SK-N-SH (cell line): Measurements from ENCODE around the gene SOWAHA. TPM values are rescaled to one million over a fixed set of nuclear protein-coding genes. Genes with fewer than 3 reads are reported as not detected.

Source experiments
- CTCF ChIA-PET: fragments of 300-600, 350-600 bp; formaldehyde crosslinking; extraction: SDS; loops from one replicate; lab custom pipeline; 2021; lab: Yijun Ruan, JAX
- POLR2A ChIA-PET: fragments of 350-600 bp; sonication (Branson Sonifier 250); formaldehyde crosslinking; extraction: SDS; loops from one replicate; lab custom pipeline; 2020; ENCODE audit warnings: antibody characterized with exemption, inconsistent platforms; lab: Yijun Ruan, JAX
- DNase-seq: peaks from one replicate; pipeline ENCODE4 v3.0.0; 2012
- H2AFZ ChIP-seq: fragments of 200-600 bp; sonication (generic); 2 replicates; pipeline ENCODE4 v1.8.1; 2016; ENCODE audit warnings: antibody characterized with exemption, mild to moderate bottlenecking, low read depth
- H3F3A ChIP-seq: fragments of 200-600 bp; sonication (generic); replicated peaks from 2 replicates; pipeline ENCODE3; 2016; ENCODE audit warnings: antibody characterized with exemption, mild to moderate bottlenecking; ENCODE audit not compliant: insufficient read depth
- H3K27ac ChIP-seq, 2 experiments: fragments of 200-500 bp in 1 of 2; fragments of 200-600 bp in 1 of 2; sonication (Bioruptor generic) in 1 of 2; sonication (generic), shearing (Covaris generic) in 1 of 2; 2 replicates each; pipeline versions ENCODE4 v1.5.1 to v1.6.1; 2014 to 2016; ENCODE audit warnings: low read depth in 2 of 2, inconsistent platforms in 1 of 2, low read length in 1 of 2, mild to moderate bottlenecking in 1 of 2, mixed read lengths in 1 of 2
- H3K27me3 ChIP-seq: fragments of 200-600 bp; sonication (generic), shearing (Covaris generic); 2 replicates; pipeline ENCODE4 v1.6.1; 2016; ENCODE audit warnings: mixed run types; ENCODE audit not compliant: insufficient read depth
- H3K36me3 ChIP-seq, 2 experiments: fragments of 200-500 bp in 1 of 2; fragments of 200-600 bp in 1 of 2; sonication (Bioruptor generic) in 1 of 2; sonication (generic) in 1 of 2; replicated peaks in 1 of 2; 2 replicates each; pipeline versions ENCODE3 to v1.5.1; 2014 to 2016; ENCODE audit warnings: low read length in 1 of 2, mild to moderate bottlenecking in 1 of 2; ENCODE audit not compliant: insufficient read depth in 2 of 2, control insufficient read depth in 1 of 2
- H3K4me1 ChIP-seq, 2 experiments: fragments of 200-500 bp in 1 of 2; fragments of 200-600 bp in 1 of 2; sonication (Bioruptor generic) in 1 of 2; sonication (generic), shearing (Covaris generic) in 1 of 2; 2 replicates each; pipeline versions ENCODE4 v1.5.1 to v1.6.1; 2014 to 2016; ENCODE audit warnings: low read depth in 1 of 2, low read length in 1 of 2, mixed run types in 1 of 2; ENCODE audit not compliant: insufficient read depth in 2 of 2, control insufficient read depth in 1 of 2
- H3K4me2 ChIP-seq: fragments of 200-600 bp; sonication (generic), shearing (Covaris generic); 2 replicates; pipeline ENCODE4 v1.6.1; 2017; ENCODE audit warnings: mixed run types
- H3K4me3 ChIP-seq, 2 experiments: fragments of 200-500 bp in 1 of 2; fragments of 200-600 bp in 1 of 2; sonication (Bioruptor generic) in 1 of 2; sonication (generic), shearing (Covaris generic) in 1 of 2; 2 replicates each; pipeline versions ENCODE4 v1.5.1 to v1.8.1; 2014 to 2016; ENCODE audit warnings: low read depth in 2 of 2, inconsistent platforms in 1 of 2, low read length in 1 of 2, mild to moderate bottlenecking in 1 of 2, mixed read lengths in 1 of 2, moderate library complexity in 1 of 2
- H3K79me2 ChIP-seq: fragments of 200-600 bp; sonication (generic); 2 replicates; pipeline ENCODE4 v1.8.1; 2017; ENCODE audit warnings: mild to moderate bottlenecking; ENCODE audit not compliant: insufficient read depth
- H3K9ac ChIP-seq: fragments of 200-600 bp; sonication (generic); 2 replicates; pipeline ENCODE4 v1.6.1; 2017; ENCODE audit warnings: mixed run types
- H3K9me2 ChIP-seq: fragments of 200-600 bp; sonication (generic); 2 replicates; pipeline ENCODE4 v1.6.1; 2017; ENCODE audit warnings: mixed run types
- H3K9me3 ChIP-seq: fragments of 200-600 bp; sonication (generic); 2 replicates; pipeline ENCODE4 v1.6.1; 2017; ENCODE audit warnings: mixed run types, mild to moderate bottlenecking, moderate library complexity
- H4K20me1 ChIP-seq: fragments of 200-600 bp; sonication (generic); 2 replicates; pipeline ENCODE4 v1.6.1; 2017; ENCODE audit warnings: mild to moderate bottlenecking, mixed run types; ENCODE audit not compliant: insufficient read depth
- EZH2phosphoT487 ChIP-seq: fragments of 200-600 bp; sonication (generic); IDR thresholded peaks from 2 replicates; pipeline ENCODE4 v1.6.1; 2017; ENCODE audit warnings: low read depth, mixed run types, mild to moderate bottlenecking, antibody characterized with exemption, moderate library complexity, borderline replicate concordance
- FOSL2 ChIP-seq: IDR thresholded peaks from 2 replicates; pipeline ENCODE4 v1.4.0; 2012; ENCODE audit warnings: low read depth, mild to moderate bottlenecking, moderate library complexity, borderline replicate concordance
- FOXJ3 ChIP-seq: sonication (generic); formaldehyde crosslinking; IDR thresholded peaks from 2 replicates; pipeline ENCODE4 v1.5.1; 2020; ENCODE audit warnings: mild to moderate bottlenecking, missing genetic modification reagents
- JUND ChIP-seq: IDR thresholded peaks from 2 replicates; pipeline ENCODE4 v1.4.0; 2012
- MXI1 ChIP-seq: IDR thresholded peaks from 2 replicates; pipeline ENCODE4 v1.6.1; 2012; ENCODE audit warnings: mild to moderate bottlenecking, low read depth, low read length, improper control_type of control experiment
- NRF1 ChIP-seq: IDR thresholded peaks from 2 replicates; pipeline ENCODE4 v1.6.1; 2012; ENCODE audit warnings: low read depth, mild to moderate bottlenecking, low read length
- POLR2AphosphoS5 ChIP-seq: IDR thresholded peaks from 2 replicates; pipeline ENCODE4 v1.6.1; 2012; ENCODE audit warnings: low read depth, low read length
- RAD21 ChIP-seq: IDR thresholded peaks from 2 replicates; pipeline ENCODE4 v1.6.1; 2012; ENCODE audit warnings: mild to moderate bottlenecking, low read length
- RCOR1 ChIP-seq: fragments of 150-350 bp; IDR thresholded peaks from 2 replicates; pipeline ENCODE4 v1.6.1; 2017; ENCODE audit warnings: antibody characterized with exemption, low read length
- RFX5 ChIP-seq: IDR thresholded peaks from 2 replicates; pipeline ENCODE4 v1.6.1; 2012; ENCODE audit warnings: mild to moderate bottlenecking, improper control_type of control experiment, low read length
- YY1 ChIP-seq: IDR thresholded peaks from 2 replicates; pipeline ENCODE4 v1.4.0; 2012; ENCODE audit warnings: low read depth, mild to moderate bottlenecking
- WGBS: methylation state at CpG from one replicate; pipeline ENCODE4 v1.1.6; 2017; ENCODE audit warnings: low lambda C conversion rate; 5-methylcytosine and 5-hydroxymethylcytosine counted together
- polyA plus RNA-seq, 3 experiments: library from polyadenylated mRNA; depleted of rRNA; stranded (reverse); fragments of >200 nt; gene quantifications; 2 replicates each; pipeline ENCODE4 v1.2.3, GENCODE V29; 2012
- TF ChIP-seq, protein P1 (sequence below): fragments of 200-600 bp; sonication (generic); IDR thresholded peaks from 2 replicates; pipeline ENCODE4 v1.6.1; 2017; ENCODE audit warnings: antibody characterized with exemption, mild to moderate bottlenecking, moderate library complexity
- TF ChIP-seq, protein P2 (sequence below): IDR thresholded peaks from 2 replicates; pipeline ENCODE4 v1.6.1; 2012; ENCODE audit warnings: mild to moderate bottlenecking, low read depth, low read length, moderate library complexity
- TF ChIP-seq, protein P3 (sequence below): fragments of 150-350 bp; IDR thresholded peaks from 2 replicates; pipeline ENCODE4 v1.6.1; 2017; ENCODE audit warnings: antibody characterized with exemption, low read length, low read depth, borderline replicate concordance

SOWAHA gene
- polyA plus RNA-seq, 1 of the 3 experiments (the other 2 are of a cell fraction): 0.30 TPM

DNA sequence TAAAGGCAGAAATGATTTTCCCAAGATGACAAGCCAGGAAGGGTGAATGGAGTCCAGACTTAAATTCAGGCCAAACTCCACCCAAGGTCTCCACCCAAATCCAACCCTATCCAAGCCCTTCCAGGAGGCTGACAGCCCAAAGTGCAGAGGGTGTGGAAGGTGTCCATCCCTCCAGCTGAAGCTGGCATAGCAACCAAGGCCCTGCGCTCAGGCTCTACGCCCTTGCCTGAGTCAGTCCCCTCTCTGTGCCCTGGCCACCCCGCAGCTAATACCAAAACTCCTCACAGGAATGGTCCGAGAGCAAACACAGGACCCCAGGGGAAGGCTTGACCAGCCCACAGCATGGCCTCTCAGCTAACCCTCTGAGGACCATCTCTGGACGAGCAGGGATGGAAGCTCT lies 38.2 kb upstream of the SOWAHA start:
- 0 out of 2 replicates have a peak, but pooled peaks cover 4% of the 10 kb centered on the region for H4K20me1 ChIP-seq
- H3K4me2 ChIP-seq: peak overlapping the region; percentile 96
- 97% methylated on average over 4 of the region's 5 CpGs for WGBS
- no peak overlapping the region for H3K9ac ChIP-seq
- H3K27me3 ChIP-seq: no peaks in the 10 kb centered on the region
- peaks cover 66% of the 10 kb centered on the region for H3K79me2 ChIP-seq
- peaks cover 5% of the 10 kb centered on the region for H3F3A ChIP-seq
- H3K27ac ChIP-seq: no peak overlapping the region
- H3K9me2 ChIP-seq: no peaks in the 10 kb centered on the region
- H3K36me3 ChIP-seq: no peaks in the 10 kb centered on the region
- no peaks in the 10 kb centered on the region for H3K9me3 ChIP-seq
- CTCF ChIA-PET: interaction anchor here (0.6 to 3.0 kb wide), 6 partner anchors 10 to 130 kb away, joined by 3 to 16 read pairs (median 4); partner anchors contain the start of gene CCNI2
- POLR2A ChIA-PET: interaction anchor here (0.6 kb wide), 1 partner anchor 16 kb away, joined by 4 read pairs; no protein-coding TSS in a partner anchor
- TF ChIP-seq POLR2AphosphoS5 (no peak), JUND (no peak), YY1 (no peak), EZH2phosphoT487 (no peak), NRF1 (no peak), RFX5 (no peak), RCOR1 (no peak), MXI1 (no peak), FOSL2 (no peak), RAD21 (no peak), FOXJ3 (no peak)
- TF ChIP-seq, protein P1, sequence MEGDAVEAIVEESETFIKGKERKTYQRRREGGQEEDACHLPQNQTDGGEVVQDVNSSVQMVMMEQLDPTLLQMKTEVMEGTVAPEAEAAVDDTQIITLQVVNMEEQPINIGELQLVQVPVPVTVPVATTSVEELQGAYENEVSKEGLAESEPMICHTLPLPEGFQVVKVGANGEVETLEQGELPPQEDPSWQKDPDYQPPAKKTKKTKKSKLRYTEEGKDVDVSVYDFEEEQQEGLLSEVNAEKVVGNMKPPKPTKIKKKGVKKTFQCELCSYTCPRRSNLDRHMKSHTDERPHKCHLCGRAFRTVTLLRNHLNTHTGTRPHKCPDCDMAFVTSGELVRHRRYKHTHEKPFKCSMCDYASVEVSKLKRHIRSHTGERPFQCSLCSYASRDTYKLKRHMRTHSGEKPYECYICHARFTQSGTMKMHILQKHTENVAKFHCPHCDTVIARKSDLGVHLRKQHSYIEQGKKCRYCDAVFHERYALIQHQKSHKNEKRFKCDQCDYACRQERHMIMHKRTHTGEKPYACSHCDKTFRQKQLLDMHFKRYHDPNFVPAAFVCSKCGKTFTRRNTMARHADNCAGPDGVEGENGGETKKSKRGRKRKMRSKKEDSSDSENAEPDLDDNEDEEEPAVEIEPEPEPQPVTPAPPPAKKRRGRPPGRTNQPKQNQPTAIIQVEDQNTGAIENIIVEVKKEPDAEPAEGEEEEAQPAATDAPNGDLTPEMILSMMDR: no peak
- TF ChIP-seq, protein P2, sequence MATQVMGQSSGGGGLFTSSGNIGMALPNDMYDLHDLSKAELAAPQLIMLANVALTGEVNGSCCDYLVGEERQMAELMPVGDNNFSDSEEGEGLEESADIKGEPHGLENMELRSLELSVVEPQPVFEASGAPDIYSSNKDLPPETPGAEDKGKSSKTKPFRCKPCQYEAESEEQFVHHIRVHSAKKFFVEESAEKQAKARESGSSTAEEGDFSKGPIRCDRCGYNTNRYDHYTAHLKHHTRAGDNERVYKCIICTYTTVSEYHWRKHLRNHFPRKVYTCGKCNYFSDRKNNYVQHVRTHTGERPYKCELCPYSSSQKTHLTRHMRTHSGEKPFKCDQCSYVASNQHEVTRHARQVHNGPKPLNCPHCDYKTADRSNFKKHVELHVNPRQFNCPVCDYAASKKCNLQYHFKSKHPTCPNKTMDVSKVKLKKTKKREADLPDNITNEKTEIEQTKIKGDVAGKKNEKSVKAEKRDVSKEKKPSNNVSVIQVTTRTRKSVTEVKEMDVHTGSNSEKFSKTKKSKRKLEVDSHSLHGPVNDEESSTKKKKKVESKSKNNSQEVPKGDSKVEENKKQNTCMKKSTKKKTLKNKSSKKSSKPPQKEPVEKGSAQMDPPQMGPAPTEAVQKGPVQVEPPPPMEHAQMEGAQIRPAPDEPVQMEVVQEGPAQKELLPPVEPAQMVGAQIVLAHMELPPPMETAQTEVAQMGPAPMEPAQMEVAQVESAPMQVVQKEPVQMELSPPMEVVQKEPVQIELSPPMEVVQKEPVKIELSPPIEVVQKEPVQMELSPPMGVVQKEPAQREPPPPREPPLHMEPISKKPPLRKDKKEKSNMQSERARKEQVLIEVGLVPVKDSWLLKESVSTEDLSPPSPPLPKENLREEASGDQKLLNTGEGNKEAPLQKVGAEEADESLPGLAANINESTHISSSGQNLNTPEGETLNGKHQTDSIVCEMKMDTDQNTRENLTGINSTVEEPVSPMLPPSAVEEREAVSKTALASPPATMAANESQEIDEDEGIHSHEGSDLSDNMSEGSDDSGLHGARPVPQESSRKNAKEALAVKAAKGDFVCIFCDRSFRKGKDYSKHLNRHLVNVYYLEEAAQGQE: no peak
- TF ChIP-seq, protein P3, sequence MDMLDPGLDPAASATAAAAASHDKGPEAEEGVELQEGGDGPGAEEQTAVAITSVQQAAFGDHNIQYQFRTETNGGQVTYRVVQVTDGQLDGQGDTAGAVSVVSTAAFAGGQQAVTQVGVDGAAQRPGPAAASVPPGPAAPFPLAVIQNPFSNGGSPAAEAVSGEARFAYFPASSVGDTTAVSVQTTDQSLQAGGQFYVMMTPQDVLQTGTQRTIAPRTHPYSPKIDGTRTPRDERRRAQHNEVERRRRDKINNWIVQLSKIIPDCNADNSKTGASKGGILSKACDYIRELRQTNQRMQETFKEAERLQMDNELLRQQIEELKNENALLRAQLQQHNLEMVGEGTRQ: no peak
- TF ChIP-seq, all 33 proteins: peak for 0
- Histone ChIP-seq H2AFZ (no peak overlapping the region), H3K4me3 (no peak overlapping the region), H3K4me1 (peaks cover 10 to 49% of the 10 kb centered on the region in 2 experiments; a peak in 1 of 4 replicates)
- DNase-seq: no peak
